MG63 (cell line): Measurements from ENCODE around the gene PROK2. TPM values are rescaled to one million over a fixed set of nuclear protein-coding genes. Genes with fewer than 3 reads are reported as not detected.

Experiments
- DNase-seq: peaks from one replicate; pipeline ENCODE4 v3.0.0-alpha.2; 2020
- H3K27me3 ChIP-seq: fragments of 250-450 bp; sonication (Bioruptor Pico); 2 replicates; pipeline ENCODE4 v1.5.1; 2020; ENCODE audit warnings: mild to moderate bottlenecking, moderate library complexity
- H3K36me3 ChIP-seq: fragments of 250-450 bp; sonication (Bioruptor Pico); 2 replicates; pipeline ENCODE4 v1.5.1; 2020; ENCODE audit warnings: mild to moderate bottlenecking, moderate library complexity
- H3K4me3 ChIP-seq: fragments of 250-450 bp; sonication (Bioruptor Pico); 2 replicates; pipeline ENCODE4 v1.5.1; 2020; ENCODE audit warnings: mild to moderate bottlenecking, moderate library complexity
- H3K9me3 ChIP-seq: fragments of 250-450 bp; sonication (Bioruptor Pico); 2 replicates; pipeline ENCODE4 v1.5.1; 2020; ENCODE audit warnings: mild to moderate bottlenecking, moderate library complexity
- total RNA-seq: library from RNA; depleted of rRNA; stranded (reverse); fragments of >200 nt; shearing (Covaris generic); gene quantifications from 2 replicates; pipeline ENCODE4 v1.2.3, GENCODE V29; 2014; ENCODE audit warnings: low replicate concordance; rRNA removed

The PROK2 gene
- total RNA-seq, 1 experiment from 2014 or later, result not detected

- no peaks in the 10 kb centered on the region for H3K36me3 ChIP-seq
- no peaks in the 10 kb centered on the region for H3K9me3 ChIP-seq
- peak overlapping the region; percentile 53 for H3K4me3 ChIP-seq
- DNase-seq, result peak; percentile 9
- no peaks in the 10 kb centered on the region for H3K27me3 ChIP-seq
Observed at GRCh38 chr3:71724584-71725270, 60.2 kb downstream of the PROK2 start.

DNA sequence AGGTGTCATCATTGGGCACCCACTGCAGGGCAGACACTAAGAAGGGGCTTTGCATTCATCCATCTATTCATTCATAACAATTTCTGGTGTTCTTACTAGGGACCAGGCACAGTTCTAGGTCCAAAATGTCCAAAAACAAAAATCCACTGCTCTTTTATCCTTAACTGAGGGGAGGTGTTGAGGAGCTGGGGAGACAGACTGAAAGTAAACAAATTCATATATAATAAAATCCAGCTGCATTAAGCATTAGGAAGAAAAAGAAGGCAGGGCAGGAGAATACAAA is 60.8 kb downstream of the PROK2 start:
- Histone ChIP-seq H3K36me3 (no peaks in the 10 kb centered on the region), H3K9me3 (no peaks in the 10 kb centered on the region), H3K27me3 (no peaks in the 10 kb centered on the region), H3K4me3 (peak overlapping the region; percentile 53)
- no peak for DNase-seq

- Histone ChIP-seq H3K27me3 (no peaks in the 10 kb centered on the region), H3K36me3 (no peaks in the 10 kb centered on the region), H3K9me3 (no peaks in the 10 kb centered on the region), H3K4me3 (no peak overlapping the region; the same call in 1 of the 2 replicates)
- DNase-seq, result no peak
Observed at GRCh38 chr3:71723452-71724170, 61.3 kb downstream of the PROK2 start.

- H3K36me3 ChIP-seq, result no peaks in the 10 kb centered on the region
- no peak overlapping the region for H3K4me3 ChIP-seq
- no peak for DNase-seq
- H3K9me3 ChIP-seq, result no peaks in the 10 kb centered on the region
- H3K27me3 ChIP-seq, result no peaks in the 10 kb centered on the region
Observed at GRCh38 chr3:71722693-71723092, 62.3 kb downstream of the PROK2 start.

Other genes starting within 250 kb of the PROK2 start
- gene FOXP1, start 201.4 kb downstream of the PROK2 start, total RNA-seq, result 14.4 and 15.0 TPM in 2 replicates
- 2.9 and 4.4 TPM in 2 replicates for gene EIF4E3, start 59.7 kb downstream of the PROK2 start, total RNA-seq
- gene GPR27, start 31.3 kb downstream of the PROK2 start, total RNA-seq, result 7.0 and 8.5 TPM in 2 replicates